GM23338 (cell line): Measurements from ENCODE around the gene PTPRN2. TPM values are rescaled to one million over a fixed set of nuclear protein-coding genes. Genes with fewer than 3 reads are reported as not detected.

Experiments used
- ATAC-seq: fragments of 200-7000 bp; cut with Tn5 transposase; 3 replicates; pipeline ENCODE4 v1.9.1; 2020
- DNase-seq: peaks from one replicate; pipeline ENCODE4 v3.0.0-alpha.2; 2015; ENCODE audit warnings: low spot score
- H2AFZ ChIP-seq: fragments of 200-600 bp; sonication (generic); 2 replicates; pipeline ENCODE4 v1.8.0; 2016; ENCODE audit warnings: antibody characterized with exemption, mild to moderate bottlenecking, moderate library complexity
- H3F3A ChIP-seq: fragments of 200-600 bp; sonication (generic); replicated peaks from 2 replicates; pipeline ENCODE4 v1.8.0; 2017; ENCODE audit warnings: antibody characterized with exemption, mixed run types, low read depth
- H3K27ac ChIP-seq: fragments of 200-600 bp; sonication (generic); 2 replicates; pipeline ENCODE4 v1.6.1; 2016; ENCODE audit warnings: low read depth
- H3K27me3 ChIP-seq: fragments of 200-600 bp; sonication (generic); 2 replicates; pipeline ENCODE4 v1.8.0; 2016; ENCODE audit warnings: mild to moderate bottlenecking, mixed run types, moderate library complexity; ENCODE audit not compliant: insufficient read depth
- H3K36me3 ChIP-seq: fragments of 200-600 bp; sonication (generic); 2 replicates; pipeline ENCODE4 v1.8.0; 2016; ENCODE audit warnings: mild to moderate bottlenecking; ENCODE audit not compliant: insufficient read depth
- H3K4me1 ChIP-seq: fragments of 200-600 bp; sonication (generic); 2 replicates; pipeline ENCODE4 v1.8.0; 2016; ENCODE audit warnings: mild to moderate bottlenecking, moderate library complexity; ENCODE audit not compliant: insufficient read depth
- H3K4me2 ChIP-seq: fragments of 200-600 bp; sonication (generic); 2 replicates; pipeline ENCODE4 v1.7.1; 2017; ENCODE audit warnings: mixed run types
- H3K4me3 ChIP-seq: fragments of 200-600 bp; sonication (generic); 2 replicates; pipeline ENCODE4 v1.6.1; 2016; ENCODE audit warnings: mixed run types
- H3K79me2 ChIP-seq: fragments of 200-600 bp; sonication (generic); replicated peaks from 2 replicates; pipeline ENCODE4 v1.8.0; 2017; ENCODE audit warnings: mild to moderate bottlenecking; ENCODE audit not compliant: insufficient read depth
- H3K9me2 ChIP-seq: fragments of 200-600 bp; sonication (generic); 2 replicates; pipeline ENCODE4 v1.8.0; 2017; ENCODE audit not compliant: insufficient read depth
- H4K20me1 ChIP-seq: fragments of 200-600 bp; sonication (generic); replicated peaks from 2 replicates; pipeline ENCODE4 v1.8.0; 2017; ENCODE audit warnings: mild to moderate bottlenecking; ENCODE audit not compliant: insufficient read depth
- H3K27ac Mint-ChIP-seq: 2 replicates; pipeline ENCODE4 v1.8.0; 2020; ENCODE audit warnings: inconsistent platforms, mild to moderate bottlenecking, moderate library complexity, mixed read lengths
- H3K27me3 Mint-ChIP-seq: 3 replicates; pipeline ENCODE4 v1.8.0; 2022; ENCODE audit warnings: low read depth, mild to moderate bottlenecking, moderate library complexity, mixed read lengths, inconsistent platforms; ENCODE audit not compliant: insufficient read depth, poor library complexity
- H3K36me3 Mint-ChIP-seq: 3 replicates; pipeline ENCODE4 v1.8.0; 2021; ENCODE audit warnings: low read depth, mild to moderate bottlenecking, inconsistent platforms, moderate library complexity, mixed read lengths
- H3K4me1 Mint-ChIP-seq: 3 replicates; pipeline ENCODE4 v1.8.0; 2020; ENCODE audit warnings: mild to moderate bottlenecking, inconsistent platforms, mixed read lengths
- H3K4me3 Mint-ChIP-seq: 3 replicates; pipeline ENCODE4 v1.8.0; 2021; ENCODE audit warnings: moderate library complexity, mild to moderate bottlenecking, inconsistent platforms, mixed read lengths
- H3K9me3 Mint-ChIP-seq: 3 replicates; pipeline ENCODE4 v1.8.0; 2020; ENCODE audit warnings: moderate library complexity, mild to moderate bottlenecking, inconsistent platforms, mixed read lengths
- JUNB ChIP-seq: IDR thresholded peaks from one replicate; pipeline ENCODE4 v1.6.1; 2016; ENCODE audit warnings: antibody characterized with exemption; ENCODE audit not compliant: unreplicated experiment
- NANOG ChIP-seq: IDR thresholded peaks from 2 replicates; pipeline ENCODE4 v1.6.1; 2016; ENCODE audit warnings: antibody characterized with exemption, borderline replicate concordance
- POLR2AphosphoS5 ChIP-seq: IDR thresholded peaks from 2 replicates; pipeline ENCODE4 v1.6.1; 2016; ENCODE audit warnings: antibody characterized with exemption, low read depth
- ZNF114 ChIP-seq: fragments of 250-450 bp; sonication (Bioruptor Pico); IDR thresholded peaks from 2 replicates; pipeline ENCODE4 v1.5.0; 2020; ENCODE audit warnings: mild to moderate bottlenecking, moderate library complexity
- ZNF331 ChIP-seq: fragments of 250-450 bp; sonication (Bioruptor Pico); IDR thresholded peaks from 2 replicates; pipeline ENCODE4 v1.5.0; 2020; ENCODE audit warnings: low read depth, mild to moderate bottlenecking, moderate library complexity
- polyA plus RNA-seq: library from polyadenylated mRNA; unstranded; fragments of >200 nt; fragmentation: Nextera tagmentation; extraction: Ambion mirVana; gene quantifications from 2 replicates; pipeline ENCODE4 v1.2.1, GENCODE V29; 2016
- total RNA-seq: library from RNA; depleted of rRNA; stranded (reverse); fragments of >200 nt; shearing (Covaris generic); gene quantifications from 2 replicates; pipeline ENCODE4 v1.2.3, GENCODE V29; 2014
- TF ChIP-seq, protein P1 (sequence below), 2 experiments: fragments of 200-600 bp in 1 of 2; sonication (generic) in 1 of 2; conservative IDR thresholded peaks; 2 replicates each; pipeline versions ENCODE4 v1.5.1 to v1.6.1; 2016 to 2017; ENCODE audit warnings: antibody characterized with exemption in 2 of 2, low read depth in 2 of 2, mild to moderate bottlenecking in 2 of 2, moderate library complexity in 1 of 2
- TF ChIP-seq, protein P2 (sequence below): IDR thresholded peaks from one replicate; pipeline ENCODE4 v1.6.1; 2018; ENCODE audit warnings: antibody characterized with exemption; ENCODE audit not compliant: unreplicated experiment
- TF ChIP-seq, protein P3 (sequence below): fragments of 250-450 bp; sonication (Bioruptor Pico); IDR thresholded peaks from 2 replicates; pipeline ENCODE4 v1.5.0; 2020; ENCODE audit warnings: mild to moderate bottlenecking, moderate library complexity
- TF ChIP-seq, protein P4 (sequence below): IDR thresholded peaks from 2 replicates; pipeline ENCODE4 v1.6.1; 2016; ENCODE audit warnings: antibody characterized with exemption

PTPRN2 gene
- total and polyA plus RNA-seq, 2 experiments from 2014 or later: 0.87 to 4.0 TPM

DNA sequence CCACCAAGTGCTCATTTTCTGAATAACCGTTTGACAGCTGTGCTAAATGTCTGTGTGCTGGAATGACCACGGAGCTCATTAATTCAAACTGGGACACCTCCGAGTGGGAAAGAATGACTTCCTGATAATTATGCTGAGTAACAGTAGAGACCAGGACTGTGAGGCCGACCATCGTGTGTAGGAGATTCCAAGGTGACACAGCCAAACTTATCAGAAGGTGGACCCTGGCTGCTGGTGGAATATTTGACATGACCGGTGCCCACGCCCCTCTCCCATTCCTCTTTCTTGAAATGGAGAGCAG lies 400.0 kb downstream of the PTPRN2 start:
- no peaks in the 10 kb centered on the region for H3F3A ChIP-seq
- H3K79me2 ChIP-seq: no peaks in the 10 kb centered on the region
- Mint-ChIP-seq H3K4me3 (no peak overlapping the region), H3K27me3 (peaks cover 1% of the 10 kb centered on the region), H3K27ac (no peak overlapping the region), H3K4me1 (no peaks in the 10 kb centered on the region), H3K9me3 (peaks cover 91% of the 10 kb centered on the region), H3K36me3 (peaks cover 54% of the 10 kb centered on the region)
- no peaks in the 10 kb centered on the region for H3K9me2 ChIP-seq
- no peak overlapping the region for H3K4me2 ChIP-seq
- H2AFZ ChIP-seq: no peak overlapping the region
- no peak overlapping the region for H3K4me3 ChIP-seq
- H4K20me1 ChIP-seq: no peaks in the 10 kb centered on the region
- DNase-seq: no peak
- no peaks in the 10 kb centered on the region for H3K27me3 ChIP-seq
- H3K36me3 ChIP-seq: no peaks in the 10 kb centered on the region; the same call in none of the 2 replicates
- no peaks in the 10 kb centered on the region for H3K4me1 ChIP-seq
- no peak for ATAC-seq
- H3K27ac ChIP-seq: no peak overlapping the region
- TF ChIP-seq, protein P1, sequence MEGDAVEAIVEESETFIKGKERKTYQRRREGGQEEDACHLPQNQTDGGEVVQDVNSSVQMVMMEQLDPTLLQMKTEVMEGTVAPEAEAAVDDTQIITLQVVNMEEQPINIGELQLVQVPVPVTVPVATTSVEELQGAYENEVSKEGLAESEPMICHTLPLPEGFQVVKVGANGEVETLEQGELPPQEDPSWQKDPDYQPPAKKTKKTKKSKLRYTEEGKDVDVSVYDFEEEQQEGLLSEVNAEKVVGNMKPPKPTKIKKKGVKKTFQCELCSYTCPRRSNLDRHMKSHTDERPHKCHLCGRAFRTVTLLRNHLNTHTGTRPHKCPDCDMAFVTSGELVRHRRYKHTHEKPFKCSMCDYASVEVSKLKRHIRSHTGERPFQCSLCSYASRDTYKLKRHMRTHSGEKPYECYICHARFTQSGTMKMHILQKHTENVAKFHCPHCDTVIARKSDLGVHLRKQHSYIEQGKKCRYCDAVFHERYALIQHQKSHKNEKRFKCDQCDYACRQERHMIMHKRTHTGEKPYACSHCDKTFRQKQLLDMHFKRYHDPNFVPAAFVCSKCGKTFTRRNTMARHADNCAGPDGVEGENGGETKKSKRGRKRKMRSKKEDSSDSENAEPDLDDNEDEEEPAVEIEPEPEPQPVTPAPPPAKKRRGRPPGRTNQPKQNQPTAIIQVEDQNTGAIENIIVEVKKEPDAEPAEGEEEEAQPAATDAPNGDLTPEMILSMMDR (conservative IDR thresholded peaks at IDR 0.05; ENCODE audit: low read depth in 2 of 2): no peak
- TF ChIP-seq NANOG (no peak), ZNF331 (no peak), ZNF114 (CRISPR knock-in tag) (no peak), JUNB (no peak), POLR2AphosphoS5 (no peak)
- TF ChIP-seq, protein P2, sequence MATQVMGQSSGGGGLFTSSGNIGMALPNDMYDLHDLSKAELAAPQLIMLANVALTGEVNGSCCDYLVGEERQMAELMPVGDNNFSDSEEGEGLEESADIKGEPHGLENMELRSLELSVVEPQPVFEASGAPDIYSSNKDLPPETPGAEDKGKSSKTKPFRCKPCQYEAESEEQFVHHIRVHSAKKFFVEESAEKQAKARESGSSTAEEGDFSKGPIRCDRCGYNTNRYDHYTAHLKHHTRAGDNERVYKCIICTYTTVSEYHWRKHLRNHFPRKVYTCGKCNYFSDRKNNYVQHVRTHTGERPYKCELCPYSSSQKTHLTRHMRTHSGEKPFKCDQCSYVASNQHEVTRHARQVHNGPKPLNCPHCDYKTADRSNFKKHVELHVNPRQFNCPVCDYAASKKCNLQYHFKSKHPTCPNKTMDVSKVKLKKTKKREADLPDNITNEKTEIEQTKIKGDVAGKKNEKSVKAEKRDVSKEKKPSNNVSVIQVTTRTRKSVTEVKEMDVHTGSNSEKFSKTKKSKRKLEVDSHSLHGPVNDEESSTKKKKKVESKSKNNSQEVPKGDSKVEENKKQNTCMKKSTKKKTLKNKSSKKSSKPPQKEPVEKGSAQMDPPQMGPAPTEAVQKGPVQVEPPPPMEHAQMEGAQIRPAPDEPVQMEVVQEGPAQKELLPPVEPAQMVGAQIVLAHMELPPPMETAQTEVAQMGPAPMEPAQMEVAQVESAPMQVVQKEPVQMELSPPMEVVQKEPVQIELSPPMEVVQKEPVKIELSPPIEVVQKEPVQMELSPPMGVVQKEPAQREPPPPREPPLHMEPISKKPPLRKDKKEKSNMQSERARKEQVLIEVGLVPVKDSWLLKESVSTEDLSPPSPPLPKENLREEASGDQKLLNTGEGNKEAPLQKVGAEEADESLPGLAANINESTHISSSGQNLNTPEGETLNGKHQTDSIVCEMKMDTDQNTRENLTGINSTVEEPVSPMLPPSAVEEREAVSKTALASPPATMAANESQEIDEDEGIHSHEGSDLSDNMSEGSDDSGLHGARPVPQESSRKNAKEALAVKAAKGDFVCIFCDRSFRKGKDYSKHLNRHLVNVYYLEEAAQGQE: no peak
- TF ChIP-seq, protein P3, sequence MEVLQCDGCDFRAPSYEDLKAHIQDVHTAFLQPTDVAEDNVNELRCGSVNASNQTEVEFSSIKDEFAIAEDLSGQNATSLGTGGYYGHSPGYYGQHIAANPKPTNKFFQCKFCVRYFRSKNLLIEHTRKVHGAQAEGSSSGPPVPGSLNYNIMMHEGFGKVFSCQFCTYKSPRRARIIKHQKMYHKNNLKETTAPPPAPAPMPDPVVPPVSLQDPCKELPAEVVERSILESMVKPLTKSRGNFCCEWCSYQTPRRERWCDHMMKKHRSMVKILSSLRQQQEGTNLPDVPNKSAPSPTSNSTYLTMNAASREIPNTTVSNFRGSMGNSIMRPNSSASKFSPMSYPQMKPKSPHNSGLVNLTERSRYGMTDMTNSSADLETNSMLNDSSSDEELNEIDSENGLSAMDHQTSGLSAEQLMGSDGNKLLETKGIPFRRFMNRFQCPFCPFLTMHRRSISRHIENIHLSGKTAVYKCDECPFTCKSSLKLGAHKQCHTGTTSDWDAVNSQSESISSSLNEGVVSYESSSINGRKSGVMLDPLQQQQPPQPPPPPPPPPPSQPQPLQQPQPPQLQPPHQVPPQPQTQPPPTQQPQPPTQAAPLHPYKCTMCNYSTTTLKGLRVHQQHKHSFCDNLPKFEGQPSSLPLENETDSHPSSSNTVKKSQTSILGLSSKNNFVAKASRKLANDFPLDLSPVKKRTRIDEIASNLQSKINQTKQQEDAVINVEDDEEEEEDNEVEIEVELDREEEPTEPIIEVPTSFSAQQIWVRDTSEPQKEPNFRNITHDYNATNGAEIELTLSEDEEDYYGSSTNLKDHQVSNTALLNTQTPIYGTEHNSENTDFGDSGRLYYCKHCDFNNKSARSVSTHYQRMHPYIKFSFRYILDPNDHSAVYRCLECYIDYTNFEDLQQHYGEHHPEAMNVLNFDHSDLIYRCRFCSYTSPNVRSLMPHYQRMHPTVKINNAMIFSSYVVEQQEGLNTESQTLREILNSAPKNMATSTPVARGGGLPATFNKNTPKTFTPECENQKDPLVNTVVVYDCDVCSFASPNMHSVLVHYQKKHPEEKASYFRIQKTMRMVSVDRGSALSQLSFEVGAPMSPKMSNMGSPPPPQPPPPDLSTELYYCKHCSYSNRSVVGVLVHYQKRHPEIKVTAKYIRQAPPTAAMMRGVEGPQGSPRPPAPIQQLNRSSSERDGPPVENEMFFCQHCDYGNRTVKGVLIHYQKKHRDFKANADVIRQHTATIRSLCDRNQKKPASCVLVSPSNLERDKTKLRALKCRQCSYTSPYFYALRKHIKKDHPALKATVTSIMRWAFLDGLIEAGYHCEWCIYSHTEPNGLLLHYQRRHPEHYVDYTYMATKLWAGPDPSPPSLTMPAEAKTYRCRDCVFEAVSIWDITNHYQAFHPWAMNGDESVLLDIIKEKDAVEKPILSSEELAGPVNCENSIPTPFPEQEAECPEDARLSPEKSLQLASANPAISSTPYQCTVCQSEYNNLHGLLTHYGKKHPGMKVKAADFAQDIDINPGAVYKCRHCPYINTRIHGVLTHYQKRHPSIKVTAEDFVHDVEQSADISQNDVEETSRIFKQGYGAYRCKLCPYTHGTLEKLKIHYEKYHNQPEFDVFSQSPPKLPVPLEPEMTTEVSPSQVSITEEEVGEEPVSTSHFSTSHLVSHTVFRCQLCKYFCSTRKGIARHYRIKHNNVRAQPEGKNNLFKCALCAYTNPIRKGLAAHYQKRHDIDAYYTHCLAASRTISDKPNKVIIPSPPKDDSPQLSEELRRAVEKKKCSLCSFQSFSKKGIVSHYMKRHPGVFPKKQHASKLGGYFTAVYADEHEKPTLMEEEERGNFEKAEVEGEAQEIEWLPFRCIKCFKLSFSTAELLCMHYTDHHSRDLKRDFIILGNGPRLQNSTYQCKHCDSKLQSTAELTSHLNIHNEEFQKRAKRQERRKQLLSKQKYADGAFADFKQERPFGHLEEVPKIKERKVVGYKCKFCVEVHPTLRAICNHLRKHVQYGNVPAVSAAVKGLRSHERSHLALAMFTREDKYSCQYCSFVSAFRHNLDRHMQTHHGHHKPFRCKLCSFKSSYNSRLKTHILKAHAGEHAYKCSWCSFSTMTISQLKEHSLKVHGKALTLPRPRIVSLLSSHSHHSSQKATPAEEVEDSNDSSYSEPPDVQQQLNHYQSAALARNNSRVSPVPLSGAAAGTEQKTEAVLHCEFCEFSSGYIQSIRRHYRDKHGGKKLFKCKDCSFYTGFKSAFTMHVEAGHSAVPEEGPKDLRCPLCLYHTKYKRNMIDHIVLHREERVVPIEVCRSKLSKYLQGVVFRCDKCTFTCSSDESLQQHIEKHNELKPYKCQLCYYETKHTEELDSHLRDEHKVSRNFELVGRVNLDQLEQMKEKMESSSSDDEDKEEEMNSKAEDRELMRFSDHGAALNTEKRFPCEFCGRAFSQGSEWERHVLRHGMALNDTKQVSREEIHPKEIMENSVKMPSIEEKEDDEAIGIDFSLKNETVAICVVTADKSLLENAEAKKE: no peak
- TF ChIP-seq, protein P4, sequence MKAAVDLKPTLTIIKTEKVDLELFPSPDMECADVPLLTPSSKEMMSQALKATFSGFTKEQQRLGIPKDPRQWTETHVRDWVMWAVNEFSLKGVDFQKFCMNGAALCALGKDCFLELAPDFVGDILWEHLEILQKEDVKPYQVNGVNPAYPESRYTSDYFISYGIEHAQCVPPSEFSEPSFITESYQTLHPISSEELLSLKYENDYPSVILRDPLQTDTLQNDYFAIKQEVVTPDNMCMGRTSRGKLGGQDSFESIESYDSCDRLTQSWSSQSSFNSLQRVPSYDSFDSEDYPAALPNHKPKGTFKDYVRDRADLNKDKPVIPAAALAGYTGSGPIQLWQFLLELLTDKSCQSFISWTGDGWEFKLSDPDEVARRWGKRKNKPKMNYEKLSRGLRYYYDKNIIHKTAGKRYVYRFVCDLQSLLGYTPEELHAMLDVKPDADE: no peak
